Measurements from ENCODE around the gene CNIH1. TPM values are rescaled to one million over a fixed set of nuclear protein-coding genes. Genes with fewer than 3 reads are reported as not detected.
"Not testable (repeated sequence)": the region's sequence is repeated elsewhere in the genome, so short reads cannot be mapped to it uniquely, and the experiment has no call there.

The CNIH1 gene
- total and polyA plus RNA-seq, 4 donors: 44.1 to 145 (median 85.7) TPM

GRCh38 chr14:54467280-54467679, 26.1 kb upstream of the CNIH1 start:
- no peak for TF ChIP-seq CTCF (IDR thresholded peaks at IDR 0.05; ENCODE audit: control extremely low read depth, extremely low read depth)
- no peak overlapping the region for H3K4me3 ChIP-seq

GRCh38 chr14:54465654-54466053, 24.5 kb upstream of the CNIH1 start:
- ATAC-seq (ENCODE audit: insufficient read depth, low FRiP score) (no peak), DNase-seq (no peak)
- Histone ChIP-seq H3K27ac (ENCODE audit: low read depth in 1 of 2, low read length in 1 of 2) (no peak overlapping the region), H3K9ac (ENCODE audit: insufficient read depth in 1 of 2, low read length in 2 of 2) (no peak overlapping the region), H3K9me3 (ENCODE audit: control insufficient read depth in 4 of 4, insufficient read depth in 3 of 4, low read length in 3 of 4) (no peaks in the 10 kb centered on the region), H3K4me3 (no peak overlapping the region), H3K27me3 (ENCODE audit: control insufficient read depth in 3 of 3, insufficient read depth in 3 of 3, low read length in 2 of 3) (no peaks in the 10 kb centered on the region), H3K4me1 (ENCODE audit: control insufficient read depth in 5 of 5, insufficient read depth in 5 of 5, low read length in 5 of 5) (no peaks in the 10 kb centered on the region), H3K36me3 (ENCODE audit: control insufficient read depth in 4 of 4, insufficient read depth in 4 of 4, low read length in 4 of 4) (no peaks in the 10 kb centered on the region)
- WGBS, 2 donors: 80 to 86% methylated on average over 4 of the region's 4 CpGs
- TF ChIP-seq CTCF (IDR thresholded peaks at IDR 0.05; ENCODE audit: control extremely low read depth, extremely low read depth): no peak

More at GRCh38 chr14:54467280-54467679, 26.1 kb upstream of the CNIH1 start:
- H3K9ac ChIP-seq (ENCODE audit: insufficient read depth in 1 of 2, low read length in 2 of 2): no peak overlapping the region
- H3K9me3 ChIP-seq (ENCODE audit: control insufficient read depth in 4 of 4, insufficient read depth in 3 of 4, low read length in 3 of 4): no peaks in the 10 kb centered on the region
- DNase-seq: no peak
- H3K4me1 ChIP-seq (ENCODE audit: control insufficient read depth in 5 of 5, insufficient read depth in 5 of 5, low read length in 5 of 5): no peaks in the 10 kb centered on the region
- no peak for ATAC-seq (ENCODE audit: insufficient read depth, low FRiP score)
- H3K27ac ChIP-seq (ENCODE audit: low read depth in 1 of 2, low read length in 1 of 2): no peak overlapping the region
- H3K27me3 ChIP-seq (ENCODE audit: control insufficient read depth in 3 of 3, insufficient read depth in 3 of 3, low read length in 2 of 3): no peaks in the 10 kb centered on the region
- no peaks in the 10 kb centered on the region for H3K36me3 ChIP-seq (ENCODE audit: control insufficient read depth in 4 of 4, insufficient read depth in 4 of 4, low read length in 4 of 4)

- H3K9me3 ChIP-seq (ENCODE audit: control insufficient read depth in 4 of 4, insufficient read depth in 3 of 4, low read length in 3 of 4): peaks cover 0 to 2% (median 0%) of the 10 kb centered on the region in 4 donors
- WGBS, 2 donors: 72 to 73% methylated on average over 5 of the region's 5 CpGs
- ATAC-seq (ENCODE audit: insufficient read depth, low FRiP score) (no peak), DNase-seq (no peak)
- H3K9ac ChIP-seq (ENCODE audit: insufficient read depth in 1 of 2, low read length in 2 of 2): no peak overlapping the region
- TF ChIP-seq CTCF (IDR thresholded peaks at IDR 0.05; ENCODE audit: control extremely low read depth, extremely low read depth): no peak
- H3K4me3 ChIP-seq: no peak overlapping the region
- no peaks in the 10 kb centered on the region for H3K27me3 ChIP-seq (ENCODE audit: control insufficient read depth in 3 of 3, insufficient read depth in 3 of 3, low read length in 2 of 3)
- H3K36me3 ChIP-seq (ENCODE audit: control insufficient read depth in 4 of 4, insufficient read depth in 4 of 4, low read length in 4 of 4): no peaks in the 10 kb centered on the region
- no peak overlapping the region for H3K27ac ChIP-seq (ENCODE audit: low read depth in 1 of 2, low read length in 1 of 2)
- no peaks in the 10 kb centered on the region for H3K4me1 ChIP-seq (ENCODE audit: control insufficient read depth in 5 of 5, insufficient read depth in 5 of 5, low read length in 5 of 5)
These were observed 20.9 kb upstream of the CNIH1 start for GRCh38 chr14:54462048-54462447.

- H3K36me3 ChIP-seq (ENCODE audit: control insufficient read depth in 4 of 4, insufficient read depth in 4 of 4, low read length in 4 of 4): no peaks in the 10 kb centered on the region
- no peak for ATAC-seq (ENCODE audit: insufficient read depth, low FRiP score)
- H3K9ac ChIP-seq (ENCODE audit: insufficient read depth in 1 of 2, low read length in 2 of 2): no peak overlapping the region
- WGBS, 2 donors: 93 to 100% methylated on average over 3 of the region's 3 CpGs
- no peaks in the 10 kb centered on the region for H3K4me1 ChIP-seq (ENCODE audit: control insufficient read depth in 5 of 5, insufficient read depth in 5 of 5, low read length in 5 of 5)
- peaks cover 0 to 2% (median 0%) of the 10 kb centered on the region in 4 donors for H3K9me3 ChIP-seq (ENCODE audit: control insufficient read depth in 4 of 4, insufficient read depth in 3 of 4, low read length in 3 of 4)
- no peak overlapping the region for H3K27ac ChIP-seq (ENCODE audit: low read depth in 1 of 2, low read length in 1 of 2)
- no peak overlapping the region for H3K4me3 ChIP-seq
- TF ChIP-seq CTCF (IDR thresholded peaks at IDR 0.05; ENCODE audit: control extremely low read depth, extremely low read depth): no peak
- no peaks in the 10 kb centered on the region for H3K27me3 ChIP-seq (ENCODE audit: control insufficient read depth in 3 of 3, insufficient read depth in 3 of 3, low read length in 2 of 3)
- DNase-seq: no peak
These were observed 17.9 kb upstream of the CNIH1 start for GRCh38 chr14:54459106-54459505.

GRCh38 chr14:54458536-54458935, 17.4 kb upstream of the CNIH1 start:
- not testable (repeated sequence) for H3K9me3 ChIP-seq (ENCODE audit: control insufficient read depth in 4 of 4, insufficient read depth in 3 of 4, low read length in 3 of 4); H3K27me3 ChIP-seq (ENCODE audit: control insufficient read depth in 3 of 3, insufficient read depth in 3 of 3, low read length in 2 of 3); DNase-seq; H3K4me1 ChIP-seq (ENCODE audit: control insufficient read depth in 5 of 5, insufficient read depth in 5 of 5, low read length in 5 of 5); ATAC-seq (ENCODE audit: insufficient read depth, low FRiP score); H3K9ac ChIP-seq (ENCODE audit: insufficient read depth in 1 of 2, low read length in 2 of 2); H3K4me3 ChIP-seq; H3K36me3 ChIP-seq (ENCODE audit: control insufficient read depth in 4 of 4, insufficient read depth in 4 of 4, low read length in 4 of 4); H3K27ac ChIP-seq (ENCODE audit: low read depth in 1 of 2, low read length in 1 of 2)
